HuH-7.5 (cell line): ENCODE measurements around the gene SRMS.

ENCODE experiments used
- DNase-seq: peaks from one replicate; pipeline ENCODE4 v3.0.0; 2011; ENCODE audit warnings: low spot score

SRMS gene

DNA sequence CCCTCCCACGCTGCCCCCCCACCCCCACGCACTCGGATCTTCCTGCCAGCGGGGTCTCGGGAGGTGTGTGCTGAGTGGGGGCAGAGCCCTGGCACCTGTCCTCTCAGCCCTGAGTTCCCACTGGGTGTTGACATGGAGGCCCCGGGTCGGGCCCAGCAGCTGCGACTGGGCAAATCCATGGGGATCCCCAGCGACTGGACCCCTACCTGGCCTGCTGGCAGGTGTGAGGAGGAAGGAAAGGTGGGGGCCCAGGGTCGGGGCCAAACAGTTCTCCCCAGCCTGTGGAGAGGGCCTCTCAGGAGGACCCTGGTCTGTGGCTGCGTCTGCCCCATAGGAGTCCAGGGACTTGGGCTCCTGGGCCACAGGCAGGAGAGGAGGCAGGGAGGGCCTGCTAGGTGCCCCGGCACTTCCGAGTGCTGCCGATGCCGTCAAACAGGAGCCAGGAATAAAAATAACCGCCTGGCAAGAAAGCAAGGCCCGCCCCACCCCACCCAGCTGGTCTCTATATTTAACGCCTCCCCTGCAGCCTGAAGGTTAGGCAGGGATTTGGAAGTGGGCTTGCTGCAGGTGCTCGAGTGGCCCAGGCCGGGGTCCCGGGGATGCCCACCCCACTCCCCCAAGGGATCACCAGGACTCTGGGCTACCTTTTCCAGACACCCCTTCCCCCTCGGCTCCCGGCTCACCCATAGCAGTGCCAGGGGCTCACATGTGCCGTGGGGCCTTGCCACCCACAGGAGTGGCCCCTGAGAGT, 47.2 kb downstream of the SRMS start:
- DNase-seq, result no peak

DNA sequence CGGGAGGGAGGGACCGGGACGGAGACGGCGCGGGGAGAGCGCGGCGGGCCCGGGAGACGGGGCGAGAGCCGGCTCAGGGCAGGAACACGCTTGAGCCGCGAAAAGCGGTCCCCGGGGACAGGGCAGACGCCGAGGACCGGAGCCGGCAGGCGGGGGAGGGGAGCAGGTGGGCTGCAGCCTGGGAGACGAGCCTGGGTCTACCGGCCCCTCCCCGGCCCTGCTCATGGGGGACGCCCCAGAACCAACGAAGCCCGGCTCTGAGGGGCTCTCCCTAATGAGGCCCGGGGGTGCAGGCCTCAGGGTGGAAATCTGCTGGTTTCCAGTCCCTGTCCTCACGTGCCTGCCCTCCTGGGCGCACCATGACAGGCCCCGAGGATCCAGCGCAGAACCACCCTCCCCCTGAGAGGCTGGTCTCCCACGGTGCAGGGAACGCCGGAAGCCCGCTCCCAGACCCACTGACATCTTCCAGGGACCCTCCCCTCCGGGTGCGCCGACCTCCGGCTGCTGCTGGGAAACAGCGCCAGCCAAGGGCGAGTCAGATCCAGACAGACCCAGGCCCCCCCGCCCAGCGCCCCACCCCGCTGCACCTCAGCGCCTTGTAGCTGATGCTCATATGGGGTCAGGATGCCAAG, 48.1 kb downstream of the SRMS start:
- no peak for DNase-seq

GRCh38 chr20:63498960-63499337, 48.6 kb downstream of the SRMS start, which contains the start of gene EEF1A2:
EEF1A2 (minus strand) TSS chr20:63499083; CDS start chr20:63497763, 1,320 bp downstream.
- peak; percentile 79 for DNase-seq

GRCh38 chr20:63497946-63498935, 49.3 kb downstream of the SRMS start:
- DNase-seq, result no peak

- DNase-seq, result no peak
These were observed 50.2 kb downstream of the SRMS start for GRCh38 chr20:63497138-63497945.

DNA sequence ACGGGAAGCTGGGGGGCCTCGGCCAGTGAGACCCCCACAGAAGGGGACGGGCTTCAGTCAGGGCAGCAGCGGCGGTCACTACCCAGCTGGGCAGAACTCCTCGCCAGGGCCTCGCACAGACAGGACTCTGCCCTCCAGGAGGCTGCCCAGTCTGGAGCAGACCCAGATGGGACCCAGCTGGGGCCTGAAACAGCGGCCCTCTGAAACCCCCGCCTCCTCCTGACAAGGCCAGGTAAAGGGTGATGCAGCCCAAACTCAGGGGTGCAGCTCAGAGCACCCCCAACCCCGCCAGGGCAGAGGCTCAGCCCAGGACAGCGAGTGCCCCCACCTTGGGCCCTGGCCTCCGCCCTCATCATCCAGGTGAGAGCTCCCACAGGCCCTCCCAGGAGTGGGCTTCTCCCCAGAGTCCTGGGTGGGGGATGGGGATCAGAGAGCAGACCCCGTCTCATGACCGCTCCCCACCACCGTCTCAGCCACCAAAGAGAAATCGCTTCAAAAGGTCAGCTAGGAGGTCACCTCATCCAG, 50.9 kb downstream of the SRMS start:
- no peak for DNase-seq

DNA sequence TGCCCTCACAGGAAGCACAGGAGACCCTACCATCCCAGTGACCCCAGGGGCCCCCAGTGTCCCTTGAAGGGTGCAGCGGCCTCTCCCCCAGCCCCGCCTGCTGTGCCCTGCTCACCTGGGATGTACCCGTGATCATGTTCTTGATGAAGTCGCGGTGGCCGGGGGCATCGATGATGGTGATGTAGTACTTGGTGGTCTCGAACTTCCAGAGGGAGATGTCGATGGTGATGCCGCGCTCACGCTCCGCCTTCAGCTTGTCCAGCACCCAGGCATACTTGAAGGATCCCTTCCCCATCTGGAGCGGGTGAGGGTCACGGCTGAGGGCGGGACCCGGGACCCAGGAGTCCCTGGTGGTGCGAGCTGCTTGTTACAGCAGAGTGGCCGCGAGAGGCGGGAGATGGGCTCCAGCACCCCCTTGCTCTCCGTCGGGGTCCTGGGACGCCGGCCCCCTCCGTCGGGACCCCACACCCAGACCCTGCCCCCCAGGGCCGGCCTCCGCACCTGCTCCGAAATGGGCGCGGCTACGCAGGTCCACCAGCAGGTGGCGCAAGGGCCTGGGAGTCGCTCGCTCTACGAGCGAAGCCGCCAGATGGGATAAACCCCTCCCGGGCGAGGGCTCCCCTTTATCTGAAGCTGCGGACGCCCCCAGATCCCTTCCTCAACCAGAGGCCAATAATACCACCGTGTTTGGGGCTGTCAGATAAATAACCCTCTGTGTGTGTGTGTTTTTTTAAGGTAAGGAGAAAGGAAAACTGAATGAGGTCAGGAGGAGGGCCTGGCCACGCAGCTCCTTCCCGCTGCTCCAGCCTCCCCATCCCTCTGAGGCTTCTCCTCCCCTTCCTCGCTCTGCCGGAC, 51.6 kb downstream of the SRMS start:
- DNase-seq, result peak; percentile 95

- no peak for DNase-seq
These were observed 52.3 kb downstream of the SRMS start for GRCh38 chr20:63495167-63495720.

- no peak for DNase-seq
These were observed 53.0 kb downstream of the SRMS start for GRCh38 chr20:63494420-63495166.

GRCh38 chr20:63494084-63494419, 53.5 kb downstream of the SRMS start:
- no peak for DNase-seq

DNA sequence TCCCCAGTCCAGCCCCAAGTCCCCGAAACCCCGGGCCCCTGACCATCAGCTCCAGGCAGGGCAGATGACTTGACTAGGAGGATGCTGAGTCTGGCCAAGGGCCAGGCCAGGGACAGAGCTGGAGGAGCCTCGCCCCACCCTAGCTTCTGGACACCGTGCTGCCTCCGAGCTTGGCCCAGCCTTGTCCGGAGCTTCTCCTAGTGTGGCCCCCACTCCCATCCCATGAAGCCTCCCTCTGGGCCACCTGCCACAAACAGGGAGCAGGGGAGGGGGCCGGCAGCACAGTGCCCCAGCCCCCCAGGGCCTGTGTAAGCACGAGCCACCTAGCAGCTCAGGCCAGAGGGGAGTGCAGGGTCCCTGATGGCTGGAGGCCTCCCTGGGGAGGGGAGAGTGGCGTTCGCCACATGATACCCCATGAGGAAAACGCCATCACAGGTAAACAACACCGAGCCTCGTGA, 54.0 kb downstream of the SRMS start:
- no peak for DNase-seq

- no peak for DNase-seq
These were observed 54.6 kb downstream of the SRMS start for GRCh38 chr20:63492982-63493381.

DNA sequence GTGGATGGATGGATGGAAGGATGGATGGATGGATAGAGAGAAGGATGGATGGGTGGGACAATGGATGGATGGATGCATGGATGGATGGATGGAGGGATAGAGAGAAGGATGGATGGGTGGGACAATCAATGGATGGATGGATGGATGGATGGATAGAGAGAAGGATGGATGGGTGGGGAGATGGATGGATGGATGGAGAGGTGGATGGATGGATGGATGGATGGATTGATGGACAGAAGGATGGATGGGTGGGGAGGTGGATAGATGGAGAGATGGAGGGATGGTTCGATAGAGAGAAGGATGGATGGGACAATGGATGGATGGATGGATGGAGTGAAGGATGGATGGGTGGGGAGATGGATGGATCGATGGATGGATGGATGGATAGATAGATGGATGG, 55.0 kb downstream of the SRMS start:
- no peak for DNase-seq

GRCh38 chr20:63491635-63492230, 55.8 kb downstream of the SRMS start:
- no peak for DNase-seq

DNA sequence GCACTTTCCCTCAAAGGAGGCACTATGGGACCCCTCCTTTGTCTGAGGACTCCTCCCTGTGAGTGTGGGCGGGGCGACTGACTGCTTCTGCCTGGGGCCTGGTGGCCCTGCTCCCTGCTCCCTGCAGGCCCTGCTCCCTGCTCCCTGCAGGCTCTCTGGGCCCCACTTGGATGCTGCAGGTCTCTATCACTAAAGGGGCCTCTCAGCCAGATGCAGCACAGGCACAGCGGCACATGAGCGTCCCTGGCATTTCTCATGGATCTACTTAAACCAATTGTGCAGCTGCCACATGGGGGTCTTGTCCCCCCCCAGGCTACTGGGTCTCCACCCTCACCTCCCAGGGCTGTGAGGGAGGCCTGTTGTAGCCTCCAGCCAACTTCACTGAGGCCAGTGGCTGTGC, 56.5 kb downstream of the SRMS start:
- no peak for DNase-seq
